GDM1 (cell line): ENCODE data around the gene TMPRSS11A.

Experiments used
- DNase-seq: peaks from one replicate; lab custom pipeline; 2025; lab: John Stamatoyannopoulos, UW

The TMPRSS11A gene

DNA sequence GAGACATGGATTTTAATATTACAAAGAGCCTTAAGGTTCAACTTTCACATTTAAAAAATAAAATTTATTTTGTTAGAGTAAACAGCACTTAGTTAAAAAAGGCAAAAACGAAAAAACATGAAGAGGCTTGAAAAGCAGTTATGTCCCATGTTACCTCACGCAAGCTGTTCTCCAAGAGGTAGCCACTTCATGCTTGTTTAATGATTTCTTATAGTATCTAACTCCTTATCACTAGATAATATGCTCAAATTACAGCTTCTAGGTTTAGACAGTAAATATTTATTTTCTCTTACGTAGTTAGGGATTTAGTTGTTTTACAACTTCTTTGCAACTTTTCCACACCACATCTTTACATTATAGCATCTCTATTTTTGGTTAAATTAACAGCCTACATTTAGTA is 51.7 kb downstream of the TMPRSS11A start:
- DNase-seq, result no peak

DNA sequence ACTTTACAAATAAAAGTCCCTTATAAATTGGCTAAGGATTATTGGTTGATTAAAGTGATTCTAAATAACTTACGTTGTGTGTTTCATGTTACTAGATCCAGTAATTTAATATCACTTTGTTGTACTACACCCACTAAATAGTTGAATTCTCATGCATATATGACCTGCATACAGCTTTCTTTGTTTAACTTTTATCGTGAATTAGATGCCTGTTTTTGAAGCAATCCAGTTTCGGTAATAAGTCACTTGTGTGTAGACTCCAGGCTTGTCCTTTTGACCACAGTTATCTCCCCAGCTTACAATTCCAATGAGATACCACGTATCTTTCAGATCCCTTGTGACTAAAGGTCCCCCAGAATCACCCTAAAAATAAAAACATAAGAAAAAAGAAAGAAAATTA is 52.2 kb downstream of the TMPRSS11A start:
- DNase-seq, result no peak

GRCh38 chr4:67910585-67910905 is 52.7 kb downstream of the TMPRSS11A start:
- no peak for DNase-seq

- no peak for DNase-seq
Measured at GRCh38 chr4:67909905-67910584, 53.2 kb downstream of the TMPRSS11A start.

- DNase-seq, result no peak
Measured at GRCh38 chr4:67907650-67908049, 55.6 kb downstream of the TMPRSS11A start.

- no peak for DNase-seq
Measured at GRCh38 chr4:67899096-67899495, 64.2 kb downstream of the TMPRSS11A start.

DNA sequence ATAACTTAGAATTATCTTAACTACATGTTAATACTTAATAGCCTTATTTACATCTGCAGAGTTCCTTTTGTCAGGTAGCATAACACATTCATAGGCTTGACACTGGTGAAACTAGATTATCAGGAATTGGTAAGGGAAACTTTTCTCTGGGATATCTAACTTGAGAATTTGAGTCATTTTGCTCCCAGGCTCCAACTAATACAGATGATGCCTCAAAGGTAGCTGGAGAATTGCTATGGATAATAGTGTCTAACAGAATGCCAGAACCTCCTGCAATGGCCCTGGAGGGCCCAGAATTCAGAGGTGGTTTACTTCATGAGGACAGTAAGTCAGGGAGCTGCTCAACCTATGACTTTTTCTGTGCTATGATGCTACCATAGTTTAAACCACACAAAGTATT is 65.6 kb downstream of the TMPRSS11A start:
- DNase-seq, result no peak

DNA sequence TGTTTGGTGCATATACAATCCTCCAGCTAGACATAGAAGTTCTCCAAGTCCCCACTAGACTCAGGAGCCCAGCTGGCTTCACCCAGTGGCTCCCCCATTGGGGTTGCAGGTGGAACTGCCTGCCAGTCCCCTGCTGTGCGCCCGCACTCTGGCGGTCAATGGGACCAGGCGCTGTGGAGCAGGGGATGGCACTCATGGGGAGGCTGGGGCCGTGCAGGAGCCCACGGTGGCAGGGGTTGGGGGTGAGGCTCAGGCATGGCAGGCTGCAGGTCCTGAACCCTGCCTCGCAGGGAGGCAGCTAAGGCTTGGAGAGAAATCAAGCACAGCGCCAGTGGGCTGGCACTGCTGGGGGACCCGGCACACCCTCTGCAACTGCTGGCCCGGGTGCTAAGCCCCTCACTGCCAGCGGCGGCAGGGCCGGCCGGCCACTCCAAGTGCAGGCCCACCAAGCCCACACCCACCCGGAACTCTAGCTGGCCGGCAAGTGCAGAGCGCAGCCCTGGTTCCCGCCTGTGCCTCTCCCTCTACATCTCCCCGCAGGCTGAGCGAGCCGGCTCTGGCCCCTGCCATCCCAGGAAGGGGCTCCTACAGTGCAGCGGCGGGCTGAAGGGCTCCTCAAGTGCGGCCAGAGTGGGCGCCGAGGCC is 66.8 kb downstream of the TMPRSS11A start:
- DNase-seq, result no peak

- no peak for DNase-seq
Measured at GRCh38 chr4:67894659-67895058, 68.6 kb downstream of the TMPRSS11A start.

GRCh38 chr4:67892905-67893304 is 70.4 kb downstream of the TMPRSS11A start:
- DNase-seq, result no peak

- DNase-seq, result no peak
Measured at GRCh38 chr4:67892253-67892652, 71.0 kb downstream of the TMPRSS11A start.

DNA sequence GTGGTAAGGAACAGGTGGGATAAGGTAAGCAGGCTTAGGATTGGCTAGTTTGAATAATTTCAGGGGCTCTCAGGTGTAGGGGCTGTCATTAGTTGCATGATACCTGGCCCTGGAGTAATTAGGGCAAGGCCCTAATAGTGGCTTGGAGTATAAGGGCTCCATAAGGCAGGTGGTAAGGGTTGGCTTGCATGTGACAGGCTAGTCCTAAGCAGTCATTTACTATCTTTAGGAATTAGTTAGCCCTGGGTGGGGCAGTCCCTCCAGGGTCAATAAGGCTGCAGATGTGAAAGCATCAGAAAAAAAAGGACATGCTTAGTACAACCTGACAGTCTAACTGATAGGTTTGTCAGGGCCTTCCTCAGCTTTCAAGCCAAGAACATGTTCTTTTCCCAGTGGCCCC is 71.6 kb downstream of the TMPRSS11A start:
- DNase-seq, result no peak

DNA sequence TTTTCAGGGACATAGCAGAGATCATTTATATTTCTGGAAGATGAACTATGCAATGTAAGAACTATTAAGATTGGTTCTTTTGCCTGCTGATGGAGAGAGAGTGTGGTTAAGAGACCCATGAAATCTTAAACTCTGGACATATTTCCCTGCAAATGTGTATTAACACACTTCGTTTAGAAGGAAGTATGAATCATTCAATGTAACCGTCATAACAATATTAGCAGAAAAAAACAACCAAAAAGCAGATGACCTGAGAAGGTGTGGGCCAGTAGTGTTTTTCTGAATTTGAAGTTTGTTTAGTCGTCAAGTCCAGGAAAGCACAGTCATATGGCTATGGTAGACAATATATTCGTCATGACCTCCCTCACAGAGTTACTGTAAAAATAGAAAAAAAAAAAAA is 77.0 kb downstream of the TMPRSS11A start:
- DNase-seq, result no peak

DNA sequence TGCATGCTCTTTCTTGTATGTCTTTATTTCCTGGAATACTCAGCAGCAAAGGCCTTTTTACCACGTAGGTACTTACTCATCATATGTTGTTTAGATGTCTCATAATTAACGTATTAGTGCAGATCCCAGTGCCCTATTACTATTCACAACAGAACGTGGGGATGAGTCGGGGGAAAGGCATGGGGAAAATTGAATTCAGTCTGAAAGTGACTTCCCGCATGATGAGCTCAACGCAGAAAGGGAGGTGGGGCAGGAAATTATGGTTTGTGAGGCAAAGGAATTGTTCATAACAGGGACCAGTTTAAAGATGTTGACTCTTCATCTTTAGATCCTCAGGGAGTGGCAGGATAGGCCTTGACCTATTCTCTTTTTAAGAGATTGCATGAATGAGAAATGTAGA is 77.5 kb downstream of the TMPRSS11A start:
- no peak for DNase-seq

GRCh38 chr4:67884701-67885100 is 78.6 kb downstream of the TMPRSS11A start:
- DNase-seq, result no peak

GRCh38 chr4:67883902-67884301 is 79.4 kb downstream of the TMPRSS11A start, which contains the start of gene TMPRSS11D:
Gene TMPRSS11D, minus strand, starts transcription at chr4:67884002. Its CDS starts 69 bp downstream, at chr4:67883933.
- DNase-seq, result no peak

- DNase-seq, result no peak
Measured at GRCh38 chr4:67883458-67883857, 79.8 kb downstream of the TMPRSS11A start.

DNA sequence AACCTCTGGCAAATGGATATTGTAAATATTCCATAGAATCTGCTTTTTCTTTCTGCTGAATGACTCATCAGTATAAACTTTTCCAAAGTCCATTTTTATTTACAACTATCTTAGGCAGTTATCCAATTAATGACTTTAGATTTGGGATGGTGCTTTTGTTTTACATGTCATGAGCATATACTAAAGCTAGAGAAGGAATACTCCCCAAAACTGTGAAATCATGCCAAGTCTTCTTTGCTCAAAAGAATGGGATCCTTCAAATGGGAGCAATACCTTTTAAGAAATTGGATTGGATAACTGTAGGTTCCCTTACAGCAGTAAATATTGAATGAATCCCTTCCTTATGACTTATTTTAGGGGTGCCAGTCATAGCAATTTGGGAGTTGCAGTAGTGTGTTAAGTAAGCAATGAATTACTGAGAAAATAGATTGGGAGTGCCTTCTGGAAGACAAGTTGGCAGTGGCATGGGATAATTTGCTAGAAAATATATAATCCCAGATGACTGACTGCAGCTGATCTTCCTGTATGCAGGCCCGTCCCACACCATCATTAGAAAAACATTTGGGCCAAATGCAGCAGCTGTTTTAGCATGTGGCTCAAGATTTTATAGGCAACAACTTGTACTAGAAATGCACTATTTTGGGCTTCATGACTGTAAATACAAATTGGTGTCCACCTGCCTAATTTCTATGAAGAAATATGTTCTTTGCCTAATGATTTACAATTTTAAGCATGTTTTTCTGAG is 82.3 kb downstream of the TMPRSS11A start:
- no peak for DNase-seq

GRCh38 chr4:67879486-67879885 is 83.8 kb downstream of the TMPRSS11A start:
- no peak for DNase-seq

GRCh38 chr4:67877086-67877485 is 86.2 kb downstream of the TMPRSS11A start:
- no peak for DNase-seq

DNA sequence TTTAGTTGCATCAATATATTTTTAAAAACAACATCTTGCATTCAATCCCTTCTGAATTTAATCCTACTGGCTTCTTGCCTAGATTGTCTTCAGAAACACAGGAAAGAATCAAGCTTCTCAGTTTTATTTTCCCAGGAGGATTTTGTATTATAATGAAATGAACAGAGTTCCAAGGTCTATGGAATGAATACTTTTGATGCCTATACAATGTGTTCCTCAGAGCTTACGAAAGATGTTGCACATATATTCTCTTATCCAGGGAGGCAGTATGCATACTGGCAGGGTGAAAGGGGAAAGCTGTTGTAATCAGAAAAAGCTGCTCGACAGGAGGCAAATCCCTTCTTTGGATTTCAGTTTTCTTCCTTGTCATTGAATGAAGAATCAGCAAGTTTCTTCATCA is 88.3 kb downstream of the TMPRSS11A start:
- no peak for DNase-seq

GRCh38 chr4:67873116-67873515 is 90.2 kb downstream of the TMPRSS11A start:
- DNase-seq, result no peak

DNA sequence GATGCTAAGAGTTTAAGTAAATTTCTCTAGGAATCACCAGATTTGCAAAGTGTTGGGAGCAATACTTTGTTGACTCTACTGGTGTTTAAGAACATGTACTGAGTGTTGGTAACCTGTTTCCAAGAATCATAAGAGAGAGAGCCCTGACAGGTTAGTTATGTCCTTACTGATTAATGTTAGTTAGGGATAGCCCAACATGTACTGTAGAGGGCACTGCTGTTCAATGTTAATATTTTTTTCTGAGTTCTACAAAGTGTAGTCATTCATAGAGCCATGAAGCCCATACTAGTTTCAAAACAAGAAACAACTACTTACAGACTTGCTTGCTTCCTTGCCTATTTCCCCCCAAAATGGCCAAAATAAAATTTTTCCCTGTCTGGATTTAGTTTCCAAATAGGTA is 91.4 kb downstream of the TMPRSS11A start:
- DNase-seq, result no peak
